Thyroid gland (tissue), 4 donors: ENCODE data around the gene LSAMP. TPM values are rescaled to one million over a fixed set of nuclear protein-coding genes. Genes with fewer than 3 reads are reported as not detected.

Source experiments
- DNase-seq, 2 donors: peaks; one replicate each; pipeline ENCODE4 v3.0.0-alpha.2; 2019
- H3K27ac ChIP-seq, 3 donors: fragments of 200-600 bp; sonication (generic); 1 replicate in 2 of 3; 2 replicates in 1 of 3; pipeline ENCODE4 v1.5.1; 2016 to 2019; ENCODE audit warnings: mild to moderate bottlenecking in 1 of 3, moderate library complexity in 1 of 3
- H3K27me3 ChIP-seq: fragments of 200-600 bp; sonication (generic); one replicate; pipeline ENCODE4 v1.5.1; 2019
- H3K36me3 ChIP-seq, 2 donors: fragments of 200-600 bp; sonication (generic); one replicate each; pipeline ENCODE4 v1.5.1; 2016 to 2019
- H3K4me1 ChIP-seq, 2 donors: fragments of 200-600 bp; sonication (generic); one replicate each; pipeline ENCODE4 v1.5.1; 2017 to 2019
- H3K4me3 ChIP-seq, 3 donors: fragments of 200-600 bp; sonication (generic); replicated peaks in 1 of 3; 1 replicate in 2 of 3; 2 replicates in 1 of 3; pipeline ENCODE4 v1.5.1; 2016; ENCODE audit warnings: mild to moderate bottlenecking in 1 of 3
- H3K9me3 ChIP-seq: fragments of 200-600 bp; sonication (generic); one replicate; pipeline ENCODE4 v1.5.1; 2017
- POLR2A ChIP-seq, 2 donors: fragments of 450-650 bp; IDR thresholded peaks; one replicate each; pipeline ENCODE4 v1.6.1; 2017; ENCODE audit warnings: antibody characterized with exemption in 2 of 2, mild to moderate bottlenecking in 2 of 2, moderate library complexity in 1 of 2
- WGBS, 2 donors: methylation state at CpG; one replicate each; pipeline ENCODE4 v1.1.5; 2017; 5-methylcytosine and 5-hydroxymethylcytosine counted together
- intact Hi-C: fragments of 100-400 bp; cut with DNase I; formaldehyde crosslinking; loops from one replicate; pipeline ENCODE4 v1.15.1; 2023
- total RNA-seq, 4 donors: library from RNA; depleted of rRNA; stranded (reverse); fragments of >200 nt; gene quantifications; one replicate each; pipeline ENCODE4 v1.2.3, GENCODE V29; 2016
- TF ChIP-seq, protein P1 (sequence below), 6 experiments: fragments of 200-600 bp in 3 of 6; fragments of 450-650 bp in 3 of 6; sonication (generic) in 3 of 6; IDR thresholded peaks; one replicate each; pipeline ENCODE4 v1.5.1; 2016 to 2019; ENCODE audit warnings: antibody characterized with exemption in 6 of 6, mild to moderate bottlenecking in 2 of 6, inconsistent platforms in 1 of 6, moderate library complexity in 1 of 6

LSAMP gene
- total RNA-seq, 4 donors from 2014 or later: 0.78 to 2.0 (median 1.8) TPM

DNA sequence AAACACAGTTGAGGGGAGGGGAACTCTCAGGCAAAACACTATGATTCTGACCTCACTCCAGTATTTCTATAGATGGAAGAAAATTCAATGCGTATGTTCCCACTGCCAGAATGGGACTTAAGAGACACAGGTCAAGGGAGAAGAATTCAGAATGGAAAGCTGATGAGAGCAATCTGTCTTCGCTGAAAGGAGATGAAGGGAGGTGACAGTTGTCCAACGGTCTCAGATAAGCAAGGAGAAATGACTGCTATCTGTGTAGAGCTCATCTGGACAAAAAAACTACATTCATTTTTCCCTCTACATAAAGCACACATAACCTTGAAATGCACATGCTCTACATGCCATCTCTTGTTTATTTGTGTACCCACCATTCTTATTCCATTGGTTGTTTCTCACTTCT, 405.1 kb downstream of the LSAMP start:
- intact Hi-C loops: no loop called here

DNA sequence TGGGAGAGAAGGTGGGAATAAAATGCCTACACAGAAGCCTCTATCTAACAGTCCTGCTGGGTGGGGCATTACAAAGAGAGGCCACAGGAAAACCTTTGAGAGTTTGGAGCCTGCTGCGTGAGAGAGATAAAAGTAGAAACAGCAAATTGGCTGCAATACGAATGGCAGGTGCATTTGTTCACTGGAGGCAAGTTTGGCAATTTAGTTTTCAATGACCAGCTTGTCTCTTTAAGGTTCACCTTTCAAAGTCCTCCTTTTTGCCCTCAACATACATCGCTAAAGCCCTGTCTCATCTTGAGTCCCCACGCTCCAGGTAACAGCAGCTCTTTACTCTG, 405.7 kb downstream of the LSAMP start:
- intact Hi-C loops: no loop called here
- DNase-seq: no peak
- H3K4me1 ChIP-seq: no peaks in the 10 kb centered on the region
- H3K36me3 ChIP-seq: no peaks in the 10 kb centered on the region
- TF ChIP-seq, protein P1, sequence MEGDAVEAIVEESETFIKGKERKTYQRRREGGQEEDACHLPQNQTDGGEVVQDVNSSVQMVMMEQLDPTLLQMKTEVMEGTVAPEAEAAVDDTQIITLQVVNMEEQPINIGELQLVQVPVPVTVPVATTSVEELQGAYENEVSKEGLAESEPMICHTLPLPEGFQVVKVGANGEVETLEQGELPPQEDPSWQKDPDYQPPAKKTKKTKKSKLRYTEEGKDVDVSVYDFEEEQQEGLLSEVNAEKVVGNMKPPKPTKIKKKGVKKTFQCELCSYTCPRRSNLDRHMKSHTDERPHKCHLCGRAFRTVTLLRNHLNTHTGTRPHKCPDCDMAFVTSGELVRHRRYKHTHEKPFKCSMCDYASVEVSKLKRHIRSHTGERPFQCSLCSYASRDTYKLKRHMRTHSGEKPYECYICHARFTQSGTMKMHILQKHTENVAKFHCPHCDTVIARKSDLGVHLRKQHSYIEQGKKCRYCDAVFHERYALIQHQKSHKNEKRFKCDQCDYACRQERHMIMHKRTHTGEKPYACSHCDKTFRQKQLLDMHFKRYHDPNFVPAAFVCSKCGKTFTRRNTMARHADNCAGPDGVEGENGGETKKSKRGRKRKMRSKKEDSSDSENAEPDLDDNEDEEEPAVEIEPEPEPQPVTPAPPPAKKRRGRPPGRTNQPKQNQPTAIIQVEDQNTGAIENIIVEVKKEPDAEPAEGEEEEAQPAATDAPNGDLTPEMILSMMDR (IDR thresholded peaks at IDR 0.05): no peak
- TF ChIP-seq POLR2A (IDR thresholded peaks at IDR 0.05): no peak
- no peaks in the 10 kb centered on the region for H3K27me3 ChIP-seq
- no peak overlapping the region for H3K4me3 ChIP-seq
- H3K27ac ChIP-seq: no peak overlapping the region
- no peaks in the 10 kb centered on the region for H3K9me3 ChIP-seq
- WGBS, 2 donors: 67 to 80% methylated on average over 4 of the region's 4 CpGs

More for the DNA sequence above, 405.1 kb downstream of the LSAMP start:
- Histone ChIP-seq H3K27ac (no peak overlapping the region), H3K36me3 (no peaks in the 10 kb centered on the region), H3K4me1 (no peaks in the 10 kb centered on the region), H3K4me3 (no peak overlapping the region), H3K9me3 (no peaks in the 10 kb centered on the region), H3K27me3 (no peaks in the 10 kb centered on the region)
- DNase-seq: no peak
- no peak for TF ChIP-seq POLR2A (IDR thresholded peaks at IDR 0.05)
- TF ChIP-seq, protein P1 (IDR thresholded peaks at IDR 0.05): no peak
- 81 to 89% methylated on average over 3 of the region's 3 CpGs for WGBS, 2 donors

DNA sequence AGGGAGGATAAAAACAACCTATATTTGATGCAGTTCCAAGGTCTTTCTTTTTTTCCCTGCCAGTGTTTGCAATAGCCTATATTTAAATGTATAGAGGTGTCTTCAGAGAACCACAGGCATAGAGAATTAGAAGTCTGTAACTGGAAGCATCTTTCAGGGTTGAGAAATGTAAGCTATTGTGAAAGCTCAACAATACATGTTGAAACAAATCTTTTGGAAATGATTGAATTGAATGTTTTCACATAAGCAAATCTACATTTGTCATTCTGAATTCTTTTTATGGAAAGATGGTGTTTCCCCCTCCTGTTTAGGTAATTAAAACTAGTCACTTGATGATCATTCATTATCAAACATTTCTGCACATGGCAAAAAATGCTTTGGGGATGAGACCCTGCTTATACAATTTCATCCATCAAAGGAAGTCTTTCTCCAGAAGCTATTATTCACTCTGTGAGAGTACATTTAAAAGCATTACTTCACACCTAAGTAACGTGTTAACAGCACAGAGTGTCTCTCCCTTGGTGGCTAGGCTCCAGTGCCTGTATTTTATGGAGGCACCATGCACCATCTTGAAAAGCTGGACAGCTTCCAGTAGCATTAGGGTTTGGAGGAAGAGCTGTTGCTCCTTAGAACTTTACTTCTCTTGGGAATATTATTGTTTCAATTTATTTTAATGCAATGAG, 406.2 kb downstream of the LSAMP start:
- no peaks in the 10 kb centered on the region for H3K27me3 ChIP-seq
- no peaks in the 10 kb centered on the region for H3K9me3 ChIP-seq
- TF ChIP-seq POLR2A (IDR thresholded peaks at IDR 0.05): no peak
- TF ChIP-seq, protein P1 (IDR thresholded peaks at IDR 0.05): no peak
- DNase-seq: no peak
- intact Hi-C loops: no loop called here
- 62 to 67% methylated on average over 1 of the region's 1 CpG for WGBS, 2 donors
- no peak overlapping the region for H3K27ac ChIP-seq
- no peaks in the 10 kb centered on the region for H3K36me3 ChIP-seq
- no peak overlapping the region for H3K4me3 ChIP-seq
- H3K4me1 ChIP-seq: no peaks in the 10 kb centered on the region

DNA sequence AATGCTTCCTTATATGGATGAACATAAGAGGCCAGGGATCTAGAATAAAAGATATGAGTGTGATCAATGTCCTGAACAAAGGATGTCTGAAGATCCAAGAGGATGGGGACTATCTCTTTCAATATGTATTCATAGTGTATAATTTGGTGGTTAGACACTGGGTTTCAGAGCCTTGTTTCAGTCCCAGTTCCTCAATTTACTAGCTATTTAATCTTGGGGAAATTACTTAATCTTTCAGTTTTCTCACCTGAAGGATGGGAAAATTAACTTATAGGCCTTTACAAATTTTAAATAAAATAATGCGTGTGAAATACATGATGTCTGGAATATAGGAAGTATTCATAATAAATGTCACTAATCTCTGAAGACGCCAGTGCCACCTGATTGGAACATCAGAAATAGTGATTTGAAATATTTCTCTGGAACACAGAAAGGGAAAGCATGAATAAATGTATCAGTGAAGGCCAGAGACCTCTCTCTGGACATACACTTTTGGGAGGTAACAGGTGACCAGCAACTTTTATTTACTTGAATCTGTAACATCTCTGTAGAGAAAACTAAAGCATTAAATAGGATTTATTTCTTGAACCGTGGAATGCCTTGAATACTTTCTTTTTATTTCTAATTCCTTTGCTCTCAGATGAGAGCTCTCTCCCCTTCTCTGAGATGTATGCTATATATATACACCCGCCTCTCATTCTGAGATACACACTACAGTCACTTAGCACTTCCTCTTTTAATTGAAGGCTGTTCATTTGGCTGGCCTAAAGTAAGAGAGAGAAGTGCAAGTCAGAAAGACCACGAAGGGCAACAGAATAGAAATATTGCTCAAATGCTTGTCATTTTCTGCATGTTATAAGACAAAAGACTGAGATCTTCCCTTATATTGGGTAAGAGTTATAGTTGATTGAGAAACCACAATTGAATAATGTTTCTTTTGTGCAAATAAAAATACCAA, 407.1 kb downstream of the LSAMP start:
- Histone ChIP-seq H3K4me3 (no peak overlapping the region), H3K9me3 (no peaks in the 10 kb centered on the region), H3K27ac (no peak overlapping the region), H3K36me3 (no peaks in the 10 kb centered on the region), H3K4me1 (no peaks in the 10 kb centered on the region), H3K27me3 (no peaks in the 10 kb centered on the region)
- WGBS, 2 donors: 81 to 86% methylated on average over 5 of the region's 5 CpGs
- TF ChIP-seq, protein P1 (IDR thresholded peaks at IDR 0.05): no peak
- TF ChIP-seq POLR2A (IDR thresholded peaks at IDR 0.05): no peak
- intact Hi-C loops: no loop called here
- DNase-seq: no peak

DNA sequence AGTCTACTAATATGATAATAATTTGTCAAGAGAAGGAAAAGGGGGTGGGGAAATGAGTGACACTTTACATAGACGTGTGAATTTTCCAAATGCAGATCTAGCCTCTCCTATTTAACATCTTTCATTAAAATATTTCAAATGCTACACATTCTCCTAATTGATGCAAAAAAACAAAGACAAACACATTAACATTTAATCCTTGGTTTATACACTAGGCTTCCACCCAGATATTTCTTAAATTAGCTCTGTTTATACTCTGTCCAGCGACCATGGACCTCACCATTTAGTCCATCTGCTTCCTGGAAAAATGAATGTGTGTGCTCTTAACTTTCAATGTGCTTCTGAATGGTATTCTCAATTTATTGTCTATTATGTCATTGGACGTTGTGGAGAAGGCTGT, 409.9 kb downstream of the LSAMP start:
- no peaks in the 10 kb centered on the region for H3K9me3 ChIP-seq

More for the DNA sequence above, 409.9 kb downstream of the LSAMP start:
- H3K36me3 ChIP-seq: no peaks in the 10 kb centered on the region
- no peak overlapping the region for H3K27ac ChIP-seq
- no peak for DNase-seq
- TF ChIP-seq, protein P1 (IDR thresholded peaks at IDR 0.05): no peak
- no peak for TF ChIP-seq POLR2A (IDR thresholded peaks at IDR 0.05)
- no peak overlapping the region for H3K4me3 ChIP-seq
- 69 to 73% methylated on average over 3 of the region's 3 CpGs for WGBS, 2 donors
- no peaks in the 10 kb centered on the region for H3K27me3 ChIP-seq
- intact Hi-C loops: no loop called here
- no peaks in the 10 kb centered on the region for H3K4me1 ChIP-seq
